NCI-H460 (cell line): ENCODE data around the gene BLM. TPM values are rescaled to one million over a fixed set of nuclear protein-coding genes. Genes with fewer than 3 reads are reported as not detected.
"Not testable (repeated sequence)": the region's sequence is repeated elsewhere in the genome, so short reads cannot be mapped to it uniquely, and the experiment has no call there.

Experiments used
- DNase-seq: peaks from one replicate; pipeline ENCODE4 v3.0.0-alpha.2; 2016; ENCODE audit warnings: low read depth; ENCODE audit errors: extremely low read depth
- total RNA-seq: library from RNA; depleted of rRNA; stranded (reverse); fragments of >200 nt; shearing (Covaris generic); gene quantifications from 2 replicates; pipeline ENCODE4 v1.2.3, GENCODE V29; 2014

The BLM gene
- total RNA-seq, 1 experiment from 2014 or later, result 10.6 TPM

GRCh38 chr15:90817117-90818057, 100.2 kb downstream of the BLM start:
- no peak for DNase-seq

DNA sequence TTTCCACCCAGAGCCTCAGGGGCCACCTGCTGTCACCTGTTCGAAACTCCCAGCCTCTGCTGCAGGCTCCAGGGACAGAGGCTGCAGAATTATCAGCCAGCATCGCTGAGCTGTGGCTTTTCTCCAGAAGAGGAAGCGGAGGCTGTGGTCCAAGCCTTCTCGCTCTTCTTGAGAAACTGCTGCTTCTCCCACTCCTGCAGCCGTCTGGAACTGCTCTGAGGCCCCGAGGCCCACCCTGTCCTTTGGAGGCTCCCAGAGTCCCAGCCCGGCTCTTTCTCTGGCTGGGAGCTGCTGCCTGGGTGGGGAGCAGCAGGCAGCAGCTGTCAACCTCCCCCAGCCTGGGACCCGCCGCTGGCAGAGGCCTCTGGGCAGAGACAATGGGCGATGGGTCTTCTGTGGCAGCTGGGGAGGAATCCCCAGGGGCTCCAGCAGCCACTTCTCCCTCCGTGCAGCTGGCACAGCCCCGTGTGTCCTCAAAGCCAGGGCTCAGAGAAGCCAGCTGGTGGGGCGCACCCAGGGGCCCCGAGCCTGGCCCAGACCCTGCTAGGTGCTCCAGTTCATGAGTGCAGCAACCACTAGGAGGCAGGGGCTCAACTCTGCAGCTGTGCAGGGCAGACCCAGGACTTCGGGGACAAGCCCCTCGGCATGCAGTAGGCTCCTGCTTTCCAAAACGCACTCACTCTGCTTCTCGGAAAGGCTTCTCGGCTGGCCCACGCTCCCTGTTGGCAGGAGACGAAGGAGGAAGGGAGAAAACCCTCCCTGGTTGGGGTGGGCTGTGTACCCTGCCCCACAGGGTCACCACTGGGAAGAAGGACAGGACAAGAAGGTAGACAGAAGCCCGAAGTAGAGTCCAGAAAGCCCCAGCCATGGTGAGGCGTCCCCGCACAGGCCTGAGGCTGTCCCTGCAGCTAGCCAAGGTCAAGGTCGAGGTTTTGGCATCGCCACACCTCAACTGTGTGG, 101.4 kb downstream of the BLM start:
- no peak for DNase-seq

DNA sequence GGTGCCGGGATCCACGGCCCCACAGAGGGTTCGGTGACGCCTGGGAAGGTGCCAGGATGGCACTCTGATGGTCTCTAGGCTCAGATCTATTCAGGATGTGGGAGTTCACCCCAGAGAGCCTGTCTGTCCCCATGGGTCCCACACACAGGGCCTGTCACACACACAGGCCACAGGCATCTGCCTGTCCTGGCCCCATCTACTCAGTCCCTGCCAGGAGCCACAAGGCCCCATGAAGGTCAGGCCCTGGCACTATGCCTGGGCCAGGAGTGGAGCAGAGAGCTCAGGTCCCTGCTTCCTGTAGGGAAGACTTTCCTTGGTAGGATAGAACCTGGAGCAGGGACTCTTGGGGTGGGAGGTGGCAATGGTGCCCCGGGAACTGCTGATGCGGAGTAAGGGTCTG, 102.2 kb downstream of the BLM start:
- no peak for DNase-seq

DNA sequence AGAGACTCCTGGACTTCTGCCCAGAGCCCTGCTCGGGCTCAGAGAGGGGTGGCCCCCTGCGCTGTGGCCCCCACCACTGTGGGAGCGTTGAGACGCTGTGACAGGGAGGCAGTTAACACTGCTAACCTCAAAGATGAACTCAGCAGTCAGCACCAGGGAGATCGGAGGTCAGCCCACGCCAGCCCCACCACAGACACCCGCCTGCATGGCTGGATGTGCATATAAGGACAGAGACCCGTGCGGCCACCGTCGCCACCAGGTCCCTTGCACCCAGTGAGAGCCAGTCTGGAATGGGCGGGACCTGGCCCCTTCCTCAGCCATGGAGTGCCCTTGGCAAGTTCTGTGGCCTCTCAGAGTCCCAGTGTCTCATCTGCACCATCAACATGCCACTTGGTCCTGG, 102.7 kb downstream of the BLM start:
- no peak for DNase-seq

DNA sequence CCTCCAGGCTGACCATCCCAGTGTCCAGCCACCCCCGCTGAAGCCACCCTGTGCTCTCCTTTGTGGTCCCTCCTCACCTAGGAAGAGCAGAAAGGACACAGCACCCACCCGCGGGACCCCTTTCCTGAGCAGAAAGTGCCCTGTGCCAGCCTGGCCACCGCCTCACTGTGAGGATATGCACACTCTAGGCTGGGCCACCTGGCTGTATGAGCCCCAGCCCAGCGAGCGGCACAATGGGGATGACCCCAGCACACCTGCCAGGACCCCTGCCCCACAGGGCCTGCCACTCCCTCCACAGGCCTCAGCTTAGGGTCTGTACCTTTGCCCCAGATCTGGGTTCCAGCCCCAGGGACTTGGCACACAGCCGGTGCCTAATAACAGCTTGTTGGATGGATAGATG, 103.3 kb downstream of the BLM start:
- DNase-seq, result no peak

DNA sequence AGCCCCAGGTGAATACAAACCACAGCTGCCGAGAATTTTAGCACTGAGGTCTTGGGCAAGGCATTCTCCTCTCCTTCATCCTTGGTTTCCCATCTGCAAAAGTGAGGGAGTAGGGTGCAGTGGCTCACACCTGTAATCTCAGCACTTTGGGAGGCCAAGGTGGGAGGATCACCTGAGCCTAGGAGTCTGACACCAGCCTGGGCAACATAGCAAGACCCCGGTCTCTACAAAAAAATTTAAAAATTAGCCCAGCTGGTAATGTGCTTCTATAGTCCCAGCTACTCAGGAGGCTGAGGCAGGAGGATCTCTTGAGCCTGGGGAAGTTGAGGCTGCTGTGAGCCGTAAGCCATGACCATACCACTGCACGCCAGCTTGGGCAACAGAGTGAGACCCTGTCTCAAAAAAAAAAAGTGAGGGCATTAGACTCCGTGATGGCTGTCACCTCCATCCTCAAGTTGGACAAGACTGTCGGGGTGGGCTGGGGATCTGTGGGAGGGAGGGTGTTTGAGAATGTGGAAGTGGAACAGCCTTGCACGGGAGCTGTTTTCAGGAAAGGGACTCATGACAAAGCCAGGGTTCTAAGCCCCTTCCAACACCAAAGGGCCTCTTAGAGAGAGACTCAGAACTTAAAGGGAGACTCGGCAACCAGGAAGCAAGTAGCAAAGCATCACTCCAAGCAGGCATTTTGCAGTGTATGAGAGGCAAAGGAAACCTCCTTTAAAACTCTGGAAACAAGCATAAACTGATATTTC, 105.2 kb downstream of the BLM start:
- DNase-seq, result no peak

DNA sequence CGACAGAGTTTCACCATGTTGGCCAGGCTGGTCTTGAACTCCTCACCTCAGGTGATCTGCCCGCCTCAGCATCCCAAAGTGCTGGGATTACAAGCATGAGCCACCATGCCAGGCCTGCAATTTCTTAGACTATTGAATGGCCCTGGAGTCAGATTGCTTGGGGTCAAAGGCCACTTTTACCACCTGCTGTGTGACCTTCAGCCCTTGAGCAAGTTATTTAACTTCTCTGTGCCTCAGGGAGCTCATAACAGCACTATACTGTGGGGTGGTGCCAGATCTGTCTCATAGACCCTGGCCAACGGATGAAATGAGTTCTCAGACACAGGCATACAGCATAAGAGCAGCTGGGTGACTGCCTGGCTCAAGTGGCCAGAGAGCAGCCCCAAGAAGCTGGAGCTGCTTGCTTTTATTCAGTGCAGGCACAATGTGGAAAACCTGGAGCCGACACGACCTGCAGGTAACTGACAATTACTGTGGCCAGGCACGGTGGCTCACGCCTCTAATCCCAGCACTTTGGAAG, 106.4 kb downstream of the BLM start:
- no peak for DNase-seq

GRCh38 chr15:90825115-90825899, 108.2 kb downstream of the BLM start:
- not testable (repeated sequence) for DNase-seq

DNA sequence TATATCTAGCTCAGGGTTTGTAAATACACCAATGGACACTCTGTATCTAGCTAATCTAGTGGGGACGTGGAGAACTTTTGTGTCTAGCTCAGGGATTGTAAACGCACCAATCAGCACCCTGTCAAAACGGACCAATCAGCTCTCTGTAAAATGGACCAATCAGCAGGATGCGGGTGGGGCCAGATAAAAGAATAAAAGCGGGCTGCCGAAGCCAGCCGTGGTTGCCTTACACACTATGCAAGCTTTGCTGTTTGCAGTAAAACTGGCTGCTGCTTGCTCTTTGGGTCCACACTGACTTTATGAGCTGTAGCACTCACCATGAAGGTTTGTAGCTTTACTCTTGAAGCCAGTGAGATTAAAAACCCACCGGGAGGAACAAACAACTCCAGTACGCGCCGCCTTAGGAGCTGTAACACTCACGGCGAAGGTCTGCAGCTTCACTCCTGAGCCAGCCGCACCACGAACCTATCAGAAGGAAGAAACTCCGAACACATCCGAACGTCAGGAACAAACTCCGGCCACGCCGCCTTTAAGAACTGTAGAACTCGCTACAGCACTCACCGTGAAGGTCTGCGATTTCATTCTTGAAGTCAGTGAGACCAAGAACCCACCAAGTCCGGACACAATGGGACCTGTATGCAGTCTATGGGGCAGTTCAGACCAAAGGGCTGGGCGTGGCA, 109.2 kb downstream of the BLM start:
- DNase-seq, result not testable (repeated sequence)

DNA sequence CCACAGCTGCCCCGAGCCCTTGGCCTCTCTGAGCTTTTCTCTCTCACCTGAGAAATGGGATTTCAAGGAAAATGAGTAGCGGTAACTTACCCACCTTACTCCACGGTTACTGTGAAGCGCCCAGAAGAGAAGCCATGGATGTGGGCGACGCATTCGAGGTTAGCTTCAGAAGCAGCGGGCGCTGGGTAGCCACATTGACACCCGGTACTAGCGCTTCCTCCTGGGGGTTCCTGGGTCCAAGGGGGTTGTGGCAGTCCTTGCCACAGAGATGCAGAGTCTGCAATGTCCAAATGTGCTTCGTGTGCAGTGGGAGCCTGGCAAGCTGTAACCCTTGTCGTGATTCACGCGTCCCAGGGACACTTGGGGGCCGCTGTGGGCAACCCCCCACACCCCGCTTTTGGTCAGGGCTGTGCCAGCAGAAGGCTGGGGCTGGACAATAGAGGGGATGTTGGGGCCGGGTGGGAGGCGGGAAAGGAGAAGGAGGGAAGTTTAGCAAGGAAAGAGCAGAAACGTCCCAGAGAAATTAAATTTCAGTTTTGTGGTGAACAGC, 109.8 kb downstream of the BLM start:
- no peak for DNase-seq

DNA sequence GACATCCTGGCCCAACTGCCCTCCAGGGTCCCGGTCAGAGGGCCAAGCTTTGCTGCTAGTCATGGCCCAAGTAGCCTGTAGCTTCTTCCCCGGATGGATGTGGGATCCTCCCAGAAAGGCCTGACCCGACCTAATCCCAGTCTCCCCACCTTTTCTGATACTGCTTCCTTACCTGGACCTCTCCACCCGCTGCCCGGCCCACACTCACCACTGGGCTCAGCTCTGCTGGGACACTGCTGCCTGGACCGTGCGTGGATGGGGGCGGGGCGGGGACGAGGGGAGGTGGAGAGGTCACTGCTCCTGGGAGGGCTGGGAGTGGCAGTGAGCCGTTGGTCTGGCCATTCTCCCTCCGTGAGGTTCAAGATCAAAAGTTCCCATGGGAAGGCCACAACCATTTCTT, 111.0 kb downstream of the BLM start:
- DNase-seq, result no peak

GRCh38 chr15:90829126-90829525, 112.0 kb downstream of the BLM start:
- DNase-seq, result no peak

DNA sequence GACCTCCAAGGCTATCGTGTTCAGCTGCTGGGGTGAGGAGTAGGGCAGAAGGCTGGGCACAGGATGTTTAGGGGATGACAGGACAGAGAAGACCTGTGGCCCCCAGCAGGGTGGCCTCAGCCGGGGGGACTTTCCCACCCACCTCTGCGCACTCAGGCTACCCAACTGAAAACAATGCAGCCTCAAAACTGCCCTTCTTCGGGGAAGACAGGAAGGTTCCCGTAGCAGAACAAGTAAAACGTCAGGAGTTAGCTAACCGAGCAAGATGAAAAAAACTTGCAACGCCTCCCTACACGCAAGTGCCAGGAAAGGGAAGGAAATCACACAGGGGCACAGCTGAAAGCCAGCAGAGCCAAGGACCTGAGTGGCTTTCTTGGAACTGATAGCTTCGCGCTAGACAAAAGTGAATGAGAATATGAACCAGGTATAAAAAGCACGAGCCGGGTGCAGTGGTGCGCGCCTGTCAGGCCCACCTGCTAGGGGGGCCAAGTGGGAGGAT, 112.8 kb downstream of the BLM start:
- DNase-seq, result no peak

GRCh38 chr15:90834626-90835025, 117.5 kb downstream of the BLM start:
- DNase-seq, result no peak

DNA sequence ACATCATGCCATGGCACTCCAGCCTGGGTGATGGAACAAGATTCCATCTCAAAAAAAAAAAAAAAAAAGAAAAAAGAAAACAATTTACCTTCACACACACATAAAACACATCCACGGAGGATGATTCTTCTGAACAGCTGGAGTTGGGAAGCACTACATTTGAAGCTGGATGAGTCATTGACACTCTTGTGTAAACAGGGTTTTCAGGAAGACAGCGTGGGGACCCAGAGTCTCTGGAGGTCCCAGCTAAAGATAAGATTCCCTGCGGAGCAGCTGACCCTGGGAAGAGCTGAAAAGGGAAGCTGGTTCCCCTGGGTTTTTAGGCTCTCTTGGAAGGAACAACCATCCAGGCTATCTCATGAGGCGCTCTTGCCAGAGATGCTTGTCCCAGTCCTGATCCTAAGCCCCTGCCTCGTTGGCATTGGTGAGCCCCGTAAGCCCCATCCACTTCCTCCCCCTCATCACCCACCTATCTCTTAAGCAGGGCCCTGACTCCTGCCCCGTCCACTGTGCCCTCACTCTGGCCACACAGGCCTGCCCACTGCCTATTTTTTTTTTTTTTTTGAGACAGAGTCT, 119.2 kb downstream of the BLM start:
- peak; percentile 14 for DNase-seq

DNA sequence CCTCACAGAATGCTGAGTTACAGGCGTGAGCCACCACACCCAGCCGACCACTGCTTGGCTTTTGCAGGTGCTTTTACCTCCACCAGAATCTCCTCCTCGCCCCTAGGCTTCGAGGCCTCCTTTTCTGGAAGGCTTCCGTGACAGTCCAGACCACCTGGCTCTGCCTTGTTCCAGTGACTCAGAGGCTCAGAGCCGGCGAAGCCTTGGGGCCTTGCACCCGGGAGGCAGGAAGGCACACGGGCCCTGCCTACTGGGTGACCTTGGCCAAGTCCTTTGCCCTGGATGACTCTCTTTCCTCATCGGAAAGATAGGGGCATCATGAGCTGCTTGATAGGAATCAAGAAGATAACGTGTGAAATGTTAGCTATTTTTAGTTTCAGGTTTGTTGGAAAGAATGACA, 119.9 kb downstream of the BLM start:
- no peak for DNase-seq

- no peak for DNase-seq
Measured at GRCh38 chr15:90838139-90838538, 121.0 kb downstream of the BLM start.

GRCh38 chr15:90838544-90838943, 121.4 kb downstream of the BLM start:
- DNase-seq, result no peak
